Measurements from ENCODE around the gene TTC23. TPM values are rescaled to one million over a fixed set of nuclear protein-coding genes. Genes with fewer than 3 reads are reported as not detected.

Gene TTC23
- total and polyA plus RNA-seq, 9 of the 15 experiments (the other 6 are each of a cell fraction or from before 2014, with no cell fraction given), result 0.41 to 4.5 (median 2.5) TPM

- POLR2A ChIA-PET, result interaction anchor here (0.6 kb wide), 1 partner anchor 57 kb away, joined by 4 read pairs; no protein-coding TSS in a partner anchor
- Histone ChIP-seq H3K4me1 (replicated peaks in 1 of 2; ENCODE audit: control insufficient read depth in 2 of 2, insufficient read depth in 2 of 2, low read length in 2 of 2) (peaks cover 0 to 8% of the 10 kb centered on the region in 2 experiments; a peak in 2 of 5 replicates), H3K27me3 (ENCODE audit: control insufficient read depth in 2 of 2, insufficient read depth in 2 of 2, low read length in 2 of 2) (peaks cover 3 to 24% of the 10 kb centered on the region in 2 experiments; a peak in 3 of 5 replicates), H3K36me3 (ENCODE audit: control insufficient read depth, insufficient read depth, low read length) (no peaks in the 10 kb centered on the region), H3K27ac (ENCODE audit: extremely low read depth, low read depth, low read length) (no peak overlapping the region), H3K79me2 (ENCODE audit: control insufficient read depth, insufficient read depth, low read length) (no peaks in the 10 kb centered on the region), H3K9me3 (replicated peaks; ENCODE audit: control insufficient read depth, insufficient read depth, low read depth, low read length) (no peaks in the 10 kb centered on the region), H3K4me3 (no peak overlapping the region), H3K9me1 (ENCODE audit: control insufficient read depth, insufficient read depth, low read length) (no peaks in the 10 kb centered on the region), H4K20me1 (replicated peaks; ENCODE audit: control insufficient read depth, insufficient read depth, low read length) (no peaks in the 10 kb centered on the region), H3K4me2 (ENCODE audit: insufficient read depth, low read length) (no peak overlapping the region), H3K9ac (ENCODE audit: insufficient read depth in 1 of 2, low read depth in 2 of 2, low read length in 2 of 2) (no peak overlapping the region), H2AFZ (ENCODE audit: low read depth, low read length) (no peak overlapping the region)
- FAIRE-seq (no peak), ATAC-seq (no peak), DNase-seq (ENCODE audit: extremely low read depth in 1 of 4, low spot score in 3 of 4) (no peak)
- in situ Hi-C loops (cut with MboI) (no loop called here), intact Hi-C loops (cut with micrococcal nuclease) (no loop called here)
- 10% methylated on average over 21 of the region's 22 CpGs for WGBS (ENCODE audit: insufficient coverage, low coverage, missing lambda C conversion rate)
- CTCF ChIA-PET (ENCODE audit: low intra/inter-chr PET ratio), result no interaction called here
- no TSS peak for BruUV-seq (replicated peaks)
- TF ChIP-seq SIN3B (IDR thresholded peaks at IDR 0.05; ENCODE audit: low read depth) (no peak), ARID1B (IDR thresholded peaks at IDR 0.05) (no peak), NFE2L1 (tag; IDR thresholded peaks at IDR 0.05; ENCODE audit: borderline replicate concordance, low read depth) (no peak), RNF2 (IDR thresholded peaks at IDR 0.05) (no peak), ELF1 (tag; IDR thresholded peaks at IDR 0.05) (no peak), FOXK2 (conservative IDR thresholded peaks at IDR 0.05 in 1 of 2, IDR thresholded peaks at IDR 0.05 in 1 of 2; ENCODE audit: low read depth in 2 of 2) (no peak)
- TF ChIP-seq, protein P1, sequence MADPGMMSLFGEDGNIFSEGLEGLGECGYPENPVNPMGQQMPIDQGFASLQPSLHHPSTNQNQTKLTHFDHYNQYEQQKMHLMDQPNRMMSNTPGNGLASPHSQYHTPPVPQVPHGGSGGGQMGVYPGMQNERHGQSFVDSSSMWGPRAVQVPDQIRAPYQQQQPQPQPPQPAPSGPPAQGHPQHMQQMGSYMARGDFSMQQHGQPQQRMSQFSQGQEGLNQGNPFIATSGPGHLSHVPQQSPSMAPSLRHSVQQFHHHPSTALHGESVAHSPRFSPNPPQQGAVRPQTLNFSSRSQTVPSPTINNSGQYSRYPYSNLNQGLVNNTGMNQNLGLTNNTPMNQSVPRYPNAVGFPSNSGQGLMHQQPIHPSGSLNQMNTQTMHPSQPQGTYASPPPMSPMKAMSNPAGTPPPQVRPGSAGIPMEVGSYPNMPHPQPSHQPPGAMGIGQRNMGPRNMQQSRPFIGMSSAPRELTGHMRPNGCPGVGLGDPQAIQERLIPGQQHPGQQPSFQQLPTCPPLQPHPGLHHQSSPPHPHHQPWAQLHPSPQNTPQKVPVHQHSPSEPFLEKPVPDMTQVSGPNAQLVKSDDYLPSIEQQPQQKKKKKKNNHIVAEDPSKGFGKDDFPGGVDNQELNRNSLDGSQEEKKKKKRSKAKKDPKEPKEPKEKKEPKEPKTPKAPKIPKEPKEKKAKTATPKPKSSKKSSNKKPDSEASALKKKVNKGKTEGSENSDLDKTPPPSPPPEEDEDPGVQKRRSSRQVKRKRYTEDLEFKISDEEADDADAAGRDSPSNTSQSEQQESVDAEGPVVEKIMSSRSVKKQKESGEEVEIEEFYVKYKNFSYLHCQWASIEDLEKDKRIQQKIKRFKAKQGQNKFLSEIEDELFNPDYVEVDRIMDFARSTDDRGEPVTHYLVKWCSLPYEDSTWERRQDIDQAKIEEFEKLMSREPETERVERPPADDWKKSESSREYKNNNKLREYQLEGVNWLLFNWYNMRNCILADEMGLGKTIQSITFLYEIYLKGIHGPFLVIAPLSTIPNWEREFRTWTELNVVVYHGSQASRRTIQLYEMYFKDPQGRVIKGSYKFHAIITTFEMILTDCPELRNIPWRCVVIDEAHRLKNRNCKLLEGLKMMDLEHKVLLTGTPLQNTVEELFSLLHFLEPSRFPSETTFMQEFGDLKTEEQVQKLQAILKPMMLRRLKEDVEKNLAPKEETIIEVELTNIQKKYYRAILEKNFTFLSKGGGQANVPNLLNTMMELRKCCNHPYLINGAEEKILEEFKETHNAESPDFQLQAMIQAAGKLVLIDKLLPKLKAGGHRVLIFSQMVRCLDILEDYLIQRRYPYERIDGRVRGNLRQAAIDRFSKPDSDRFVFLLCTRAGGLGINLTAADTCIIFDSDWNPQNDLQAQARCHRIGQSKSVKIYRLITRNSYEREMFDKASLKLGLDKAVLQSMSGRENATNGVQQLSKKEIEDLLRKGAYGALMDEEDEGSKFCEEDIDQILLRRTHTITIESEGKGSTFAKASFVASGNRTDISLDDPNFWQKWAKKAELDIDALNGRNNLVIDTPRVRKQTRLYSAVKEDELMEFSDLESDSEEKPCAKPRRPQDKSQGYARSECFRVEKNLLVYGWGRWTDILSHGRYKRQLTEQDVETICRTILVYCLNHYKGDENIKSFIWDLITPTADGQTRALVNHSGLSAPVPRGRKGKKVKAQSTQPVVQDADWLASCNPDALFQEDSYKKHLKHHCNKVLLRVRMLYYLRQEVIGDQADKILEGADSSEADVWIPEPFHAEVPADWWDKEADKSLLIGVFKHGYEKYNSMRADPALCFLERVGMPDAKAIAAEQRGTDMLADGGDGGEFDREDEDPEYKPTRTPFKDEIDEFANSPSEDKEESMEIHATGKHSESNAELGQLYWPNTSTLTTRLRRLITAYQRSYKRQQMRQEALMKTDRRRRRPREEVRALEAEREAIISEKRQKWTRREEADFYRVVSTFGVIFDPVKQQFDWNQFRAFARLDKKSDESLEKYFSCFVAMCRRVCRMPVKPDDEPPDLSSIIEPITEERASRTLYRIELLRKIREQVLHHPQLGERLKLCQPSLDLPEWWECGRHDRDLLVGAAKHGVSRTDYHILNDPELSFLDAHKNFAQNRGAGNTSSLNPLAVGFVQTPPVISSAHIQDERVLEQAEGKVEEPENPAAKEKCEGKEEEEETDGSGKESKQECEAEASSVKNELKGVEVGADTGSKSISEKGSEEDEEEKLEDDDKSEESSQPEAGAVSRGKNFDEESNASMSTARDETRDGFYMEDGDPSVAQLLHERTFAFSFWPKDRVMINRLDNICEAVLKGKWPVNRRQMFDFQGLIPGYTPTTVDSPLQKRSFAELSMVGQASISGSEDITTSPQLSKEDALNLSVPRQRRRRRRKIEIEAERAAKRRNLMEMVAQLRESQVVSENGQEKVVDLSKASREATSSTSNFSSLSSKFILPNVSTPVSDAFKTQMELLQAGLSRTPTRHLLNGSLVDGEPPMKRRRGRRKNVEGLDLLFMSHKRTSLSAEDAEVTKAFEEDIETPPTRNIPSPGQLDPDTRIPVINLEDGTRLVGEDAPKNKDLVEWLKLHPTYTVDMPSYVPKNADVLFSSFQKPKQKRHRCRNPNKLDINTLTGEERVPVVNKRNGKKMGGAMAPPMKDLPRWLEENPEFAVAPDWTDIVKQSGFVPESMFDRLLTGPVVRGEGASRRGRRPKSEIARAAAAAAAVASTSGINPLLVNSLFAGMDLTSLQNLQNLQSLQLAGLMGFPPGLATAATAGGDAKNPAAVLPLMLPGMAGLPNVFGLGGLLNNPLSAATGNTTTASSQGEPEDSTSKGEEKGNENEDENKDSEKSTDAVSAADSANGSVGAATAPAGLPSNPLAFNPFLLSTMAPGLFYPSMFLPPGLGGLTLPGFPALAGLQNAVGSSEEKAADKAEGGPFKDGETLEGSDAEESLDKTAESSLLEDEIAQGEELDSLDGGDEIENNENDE (IDR thresholded peaks at IDR 0.05; ENCODE audit: low read depth, low read length), result no peak
These were observed 130.4 kb downstream of the TTC23 start for GRCh38 chr15:99118801-99119546.

Data from K562 (cell line).